Activated CD8-positive, alpha-beta memory T cell treated with anti-CD3 and anti-CD28 coated beads, Interleukin-2, amount 10 ng/mL, durations not matched to agents 7 days and 5 days (primary cell): Measurements from ENCODE around the gene DCLK1. TPM values are rescaled to one million over a fixed set of nuclear protein-coding genes. Genes with fewer than 3 reads are reported as not detected.

Source experiments
- ATAC-seq: fragments of 150-1000 bp; cut with Tn5 transposase; one replicate; pipeline ENCODE4 v1.10.0; 2021; ENCODE audit warnings: moderate library complexity
- CTCF ChIA-PET: fragments of 350-600 bp; sonication (Branson Sonifier 250); formaldehyde crosslinking; loops from one replicate; lab custom pipeline; 2021; ENCODE audit warnings: antibody characterized with exemption; lab: Charles Lee
- DNase-seq: peaks from one replicate; pipeline ENCODE4 v3.0.0-alpha.2; 2020
- H3K27ac Mint-ChIP-seq: one replicate; pipeline ENCODE4 v1.8.0; 2021; ENCODE audit warnings: mild to moderate bottlenecking, mixed read lengths
- H3K27me3 Mint-ChIP-seq: one replicate; pipeline ENCODE4 v1.8.0; 2021; ENCODE audit warnings: mixed read lengths
- H3K36me3 Mint-ChIP-seq: one replicate; pipeline ENCODE4 v1.8.0; 2021; ENCODE audit warnings: mild to moderate bottlenecking, mixed read lengths
- H3K4me1 Mint-ChIP-seq: one replicate; pipeline ENCODE4 v1.8.0; 2021; ENCODE audit warnings: mixed read lengths
- H3K4me3 Mint-ChIP-seq: one replicate; pipeline ENCODE4 v1.8.0; 2021; ENCODE audit warnings: mild to moderate bottlenecking, moderate library complexity, mixed read lengths
- H3K9me3 Mint-ChIP-seq: one replicate; pipeline ENCODE4 v1.8.0; 2022; ENCODE audit warnings: low read depth, mixed read lengths
- total RNA-seq, 2 experiments: library from RNA; stranded (reverse); gene quantifications; one replicate each; pipeline ENCODE4 v1.2.3, GENCODE V29; 2021

DCLK1 gene
- total RNA-seq, 2 experiments from 2014 or later = not detected

DNA sequence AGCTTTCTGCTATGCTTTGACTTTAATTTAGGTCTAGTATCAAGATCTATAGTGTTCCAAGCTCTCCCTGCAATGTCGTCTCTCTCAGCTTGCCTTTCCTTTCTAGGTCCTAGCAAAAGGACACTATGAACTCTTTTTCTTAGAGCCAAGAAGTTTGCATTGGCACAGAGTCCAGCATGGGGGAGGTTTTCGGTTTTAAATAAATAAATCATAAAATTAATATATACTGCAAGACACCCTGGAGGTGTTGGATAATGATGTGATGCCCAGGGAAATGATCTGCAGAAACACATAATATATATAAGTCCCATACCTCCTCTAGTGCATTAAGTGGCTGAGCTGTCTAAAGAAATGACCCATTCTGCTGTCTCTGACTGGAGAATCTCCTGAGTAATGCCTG is 338.3 kb downstream of the DCLK1 start:
- no peaks in the 10 kb centered on the region for H3K4me1 Mint-ChIP-seq
- ATAC-seq (no peak), DNase-seq (no peak)
- no peaks in the 10 kb centered on the region for H3K27me3 Mint-ChIP-seq
- CTCF ChIA-PET = no interaction called here
- H3K27ac Mint-ChIP-seq = no peak overlapping the region
- H3K4me3 Mint-ChIP-seq = no peak overlapping the region
- H3K9me3 Mint-ChIP-seq = no peaks in the 10 kb centered on the region
- no peaks in the 10 kb centered on the region for H3K36me3 Mint-ChIP-seq

DNA sequence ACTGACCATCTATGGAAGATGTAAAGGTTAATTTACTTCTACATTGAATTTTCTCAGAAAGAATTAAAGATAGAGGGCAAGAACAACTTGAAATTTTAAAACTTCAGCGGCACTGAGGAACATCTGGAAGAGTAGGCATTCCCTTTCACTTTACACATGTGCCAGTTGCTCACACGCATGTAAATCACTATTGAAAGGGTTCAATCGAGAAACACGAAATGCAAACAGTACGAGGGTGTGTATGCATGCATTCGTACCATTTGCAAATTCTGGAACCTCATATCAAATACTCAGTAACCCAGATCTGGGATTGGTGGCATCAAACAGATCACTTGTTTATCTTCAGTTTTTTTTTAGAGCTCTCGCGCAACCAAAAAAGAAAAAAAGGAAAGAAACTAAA is 339.2 kb downstream of the DCLK1 start:
- Mint-ChIP-seq H3K27me3 (no peaks in the 10 kb centered on the region), H3K4me1 (no peaks in the 10 kb centered on the region), H3K9me3 (no peaks in the 10 kb centered on the region), H3K4me3 (no peak overlapping the region), H3K27ac (no peak overlapping the region), H3K36me3 (no peaks in the 10 kb centered on the region)
- DNase-seq (no peak), ATAC-seq (no peak)
- CTCF ChIA-PET = no interaction called here

DNA sequence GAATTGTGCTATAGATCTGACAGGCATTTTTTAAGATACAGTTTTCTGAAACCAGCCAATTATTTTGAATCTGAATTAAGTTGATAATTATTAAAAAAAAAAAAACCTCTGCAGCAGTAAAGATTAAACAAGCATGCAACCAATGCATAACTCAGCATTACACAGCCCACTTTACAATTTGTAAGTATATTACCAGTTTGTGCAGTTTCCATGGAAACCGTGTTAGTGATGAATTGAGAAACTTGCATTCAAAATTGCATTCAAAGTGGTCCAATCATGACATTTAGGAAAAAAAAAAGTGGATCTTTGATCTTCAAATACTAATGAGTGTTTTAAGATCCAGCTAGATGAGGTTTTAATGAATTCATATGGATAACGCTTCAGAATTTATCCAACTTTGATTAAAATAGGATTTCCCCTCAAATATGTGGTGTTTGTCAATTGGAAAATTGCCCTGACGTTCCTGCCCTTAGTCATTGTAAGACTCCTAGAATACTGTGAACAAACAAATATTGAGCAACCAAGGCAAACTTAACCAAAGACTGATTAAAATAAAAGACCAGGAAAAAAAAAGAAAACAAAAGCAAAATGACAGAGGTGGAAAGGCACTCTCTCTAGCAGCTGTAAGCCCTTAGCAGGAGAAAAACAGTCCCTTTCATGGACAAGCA is 339.9 kb downstream of the DCLK1 start:
- CTCF ChIA-PET = no interaction called here
- no peaks in the 10 kb centered on the region for H3K36me3 Mint-ChIP-seq
- ATAC-seq (no peak), DNase-seq (no peak)
- H3K27ac Mint-ChIP-seq = no peak overlapping the region
- no peaks in the 10 kb centered on the region for H3K27me3 Mint-ChIP-seq
- H3K9me3 Mint-ChIP-seq = no peaks in the 10 kb centered on the region
- H3K4me3 Mint-ChIP-seq = no peak overlapping the region
- no peaks in the 10 kb centered on the region for H3K4me1 Mint-ChIP-seq

DNA sequence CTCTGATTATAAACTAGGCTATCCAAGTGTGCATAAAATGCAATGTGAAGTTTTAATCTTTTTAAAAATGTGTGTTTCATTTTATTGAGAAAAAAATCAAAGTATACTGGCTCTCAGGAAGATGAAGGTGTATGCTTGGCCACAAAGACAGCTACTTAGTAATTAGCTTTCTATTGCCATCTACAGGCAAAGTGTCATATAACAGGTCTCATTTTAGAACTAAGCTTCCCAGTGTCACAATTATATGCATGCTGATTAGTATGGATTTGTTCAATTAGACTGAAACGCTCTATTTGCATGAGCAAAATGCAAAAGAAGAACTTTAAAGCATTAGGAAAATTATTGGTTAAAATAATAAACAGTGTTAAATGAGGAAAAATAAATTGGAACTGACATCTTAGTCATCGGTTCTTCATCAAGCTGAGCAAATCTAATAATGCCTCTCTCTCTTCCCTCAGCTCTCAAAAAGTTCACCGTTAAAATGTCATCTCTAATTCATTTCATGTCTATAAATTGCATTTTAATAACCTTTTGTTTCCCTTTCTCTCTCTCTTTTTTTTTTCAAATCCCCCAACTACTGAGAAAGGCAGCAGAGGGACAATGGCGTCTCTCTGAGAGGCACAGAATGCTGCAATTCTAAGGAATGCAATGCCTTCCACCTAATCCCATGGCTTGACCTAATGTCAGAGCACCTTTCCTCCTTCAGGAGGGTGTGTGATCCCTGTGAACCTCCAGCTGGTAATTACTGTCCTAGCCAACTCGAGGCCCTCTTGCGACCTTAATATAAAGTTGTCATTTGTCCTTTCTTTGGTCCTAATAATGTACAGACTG is 341.6 kb downstream of the DCLK1 start:
- Mint-ChIP-seq H3K4me1 (no peaks in the 10 kb centered on the region), H3K27ac (no peak overlapping the region), H3K9me3 (no peaks in the 10 kb centered on the region), H3K36me3 (no peaks in the 10 kb centered on the region), H3K27me3 (no peaks in the 10 kb centered on the region), H3K4me3 (no peak overlapping the region)
- ATAC-seq (no peak), DNase-seq (no peak)
- CTCF ChIA-PET = interaction anchor here (0.5 to 1.2 kb wide), 3 partner anchors 9 to 15 kb away, joined by 3 read pairs; no protein-coding TSS in a partner anchor

DNA sequence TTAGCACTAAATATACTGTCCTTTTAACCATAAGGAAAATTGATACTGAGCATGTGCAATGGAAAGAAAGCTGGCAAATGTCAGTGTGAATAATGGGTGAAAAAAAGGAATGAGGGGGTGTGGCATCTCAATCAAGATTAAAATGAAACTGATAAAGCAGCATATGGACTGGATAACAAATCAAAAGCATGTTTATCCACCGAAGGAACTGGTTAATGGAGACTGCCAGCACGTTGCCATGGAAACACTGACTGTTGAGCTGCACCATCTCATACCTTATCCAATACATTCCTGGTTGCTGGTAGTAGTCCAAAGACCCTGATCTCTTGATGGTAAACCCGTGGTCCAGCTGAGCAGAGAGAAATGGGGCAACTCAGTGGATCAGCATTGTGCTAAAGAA is 343.2 kb downstream of the DCLK1 start:
- H3K4me1 Mint-ChIP-seq = no peaks in the 10 kb centered on the region
- H3K36me3 Mint-ChIP-seq = no peaks in the 10 kb centered on the region
- H3K27me3 Mint-ChIP-seq = no peaks in the 10 kb centered on the region
- no peak overlapping the region for H3K27ac Mint-ChIP-seq
- DNase-seq = no peak
- H3K4me3 Mint-ChIP-seq = no peak overlapping the region
- no peak for ATAC-seq
- no peaks in the 10 kb centered on the region for H3K9me3 Mint-ChIP-seq
- CTCF ChIA-PET = no interaction called here

DNA sequence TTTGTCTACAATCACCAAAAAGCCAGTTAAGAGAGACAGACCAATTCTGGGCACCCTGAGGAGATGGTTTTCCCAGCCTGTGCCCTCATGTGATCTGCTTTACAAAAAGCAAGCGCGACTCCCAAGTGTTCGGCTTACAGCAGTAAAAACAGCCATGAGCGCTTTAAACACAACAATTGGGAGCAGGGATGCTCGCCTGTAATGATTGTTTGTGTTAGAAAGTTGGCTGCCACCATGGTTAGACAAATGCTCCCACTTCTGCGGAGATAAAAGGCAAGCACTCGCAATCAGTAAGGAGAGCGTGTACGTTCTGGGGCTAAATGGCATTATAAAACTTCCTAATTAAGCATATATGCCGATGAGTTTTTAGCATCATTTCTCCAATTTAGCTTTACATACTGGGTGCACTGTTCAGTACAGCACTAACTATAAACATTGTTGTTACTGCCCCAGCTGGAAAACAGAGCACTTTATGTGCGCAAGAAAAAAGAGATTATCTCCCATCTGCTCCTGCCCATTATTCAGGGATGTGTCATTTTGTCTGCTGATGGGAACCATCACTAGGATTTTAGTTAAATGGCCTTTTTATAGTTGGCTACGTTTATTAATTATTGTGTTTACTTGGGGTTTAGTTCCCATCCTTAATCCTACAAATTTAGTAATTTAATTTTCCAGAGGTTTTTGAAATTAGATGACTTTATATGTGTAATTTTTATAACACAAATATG is 345.4 kb downstream of the DCLK1 start:
- CTCF ChIA-PET = no interaction called here
- ATAC-seq (no peak), DNase-seq (no peak)
- H3K27me3 Mint-ChIP-seq = no peaks in the 10 kb centered on the region
- H3K36me3 Mint-ChIP-seq = no peaks in the 10 kb centered on the region
- no peak overlapping the region for H3K27ac Mint-ChIP-seq
- no peaks in the 10 kb centered on the region for H3K9me3 Mint-ChIP-seq
- H3K4me3 Mint-ChIP-seq = no peak overlapping the region
- H3K4me1 Mint-ChIP-seq = no peaks in the 10 kb centered on the region

DNA sequence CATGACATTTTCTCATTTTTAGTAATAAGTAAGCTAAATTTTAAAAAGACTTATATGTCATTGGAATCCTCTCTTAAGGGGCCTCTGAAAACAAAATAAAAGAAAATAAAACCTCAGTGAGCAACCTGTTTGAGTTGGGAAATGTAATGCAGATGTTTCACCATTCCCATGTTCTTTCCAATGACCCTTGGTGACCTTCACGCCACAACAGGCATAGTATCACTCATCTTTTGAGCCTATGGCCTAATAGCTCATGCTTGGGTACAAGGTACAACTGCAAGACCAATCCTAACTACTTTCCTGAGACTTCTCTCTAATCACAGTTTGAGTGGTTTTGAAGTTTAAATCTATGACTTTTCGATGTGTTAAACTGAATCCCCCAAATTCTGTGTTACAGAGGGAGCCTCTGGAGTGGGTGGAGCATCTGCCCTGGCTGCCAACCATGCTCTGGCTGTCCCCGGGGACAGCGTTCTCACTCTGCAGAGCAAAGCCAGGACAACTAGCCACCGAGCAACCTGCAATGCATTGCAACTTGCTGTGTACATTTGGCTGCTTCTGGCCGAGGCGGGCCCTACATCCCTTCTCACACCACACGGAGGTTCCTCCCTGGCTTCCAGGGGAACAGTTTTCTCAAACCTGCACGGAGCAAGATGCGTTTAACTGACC is 346.8 kb downstream of the DCLK1 start:
- H3K4me1 Mint-ChIP-seq = no peaks in the 10 kb centered on the region
- no peak overlapping the region for H3K4me3 Mint-ChIP-seq
- H3K27ac Mint-ChIP-seq = no peak overlapping the region
- no peak for DNase-seq
- no peak for ATAC-seq
- no peaks in the 10 kb centered on the region for H3K27me3 Mint-ChIP-seq
- H3K9me3 Mint-ChIP-seq = no peaks in the 10 kb centered on the region
- CTCF ChIA-PET = no interaction called here
- no peaks in the 10 kb centered on the region for H3K36me3 Mint-ChIP-seq

DNA sequence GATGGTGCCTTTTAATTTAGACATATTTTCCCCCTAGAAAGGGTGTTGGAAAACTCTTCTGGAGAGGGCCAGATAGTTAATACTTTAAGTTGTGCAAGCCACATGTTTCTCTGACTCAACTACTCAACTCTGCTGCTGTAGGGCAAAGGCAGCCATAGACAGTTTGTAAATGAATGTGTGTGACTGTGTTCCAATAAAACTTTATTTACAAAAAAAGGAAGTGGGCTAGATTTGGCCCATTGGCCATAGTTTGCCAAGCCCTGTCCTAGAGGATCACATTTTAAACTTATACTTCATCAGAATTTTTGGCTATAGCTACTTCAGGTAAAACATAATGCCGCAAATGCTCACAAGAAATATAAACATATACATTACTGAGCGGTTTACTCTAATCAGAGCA is 348.4 kb downstream of the DCLK1 start:
- Mint-ChIP-seq H3K36me3 (no peaks in the 10 kb centered on the region), H3K4me3 (no peak overlapping the region), H3K9me3 (no peaks in the 10 kb centered on the region), H3K4me1 (no peaks in the 10 kb centered on the region), H3K27ac (no peak overlapping the region), H3K27me3 (no peaks in the 10 kb centered on the region)
- CTCF ChIA-PET = no interaction called here
- ATAC-seq = no peak
- no peak for DNase-seq

DNA sequence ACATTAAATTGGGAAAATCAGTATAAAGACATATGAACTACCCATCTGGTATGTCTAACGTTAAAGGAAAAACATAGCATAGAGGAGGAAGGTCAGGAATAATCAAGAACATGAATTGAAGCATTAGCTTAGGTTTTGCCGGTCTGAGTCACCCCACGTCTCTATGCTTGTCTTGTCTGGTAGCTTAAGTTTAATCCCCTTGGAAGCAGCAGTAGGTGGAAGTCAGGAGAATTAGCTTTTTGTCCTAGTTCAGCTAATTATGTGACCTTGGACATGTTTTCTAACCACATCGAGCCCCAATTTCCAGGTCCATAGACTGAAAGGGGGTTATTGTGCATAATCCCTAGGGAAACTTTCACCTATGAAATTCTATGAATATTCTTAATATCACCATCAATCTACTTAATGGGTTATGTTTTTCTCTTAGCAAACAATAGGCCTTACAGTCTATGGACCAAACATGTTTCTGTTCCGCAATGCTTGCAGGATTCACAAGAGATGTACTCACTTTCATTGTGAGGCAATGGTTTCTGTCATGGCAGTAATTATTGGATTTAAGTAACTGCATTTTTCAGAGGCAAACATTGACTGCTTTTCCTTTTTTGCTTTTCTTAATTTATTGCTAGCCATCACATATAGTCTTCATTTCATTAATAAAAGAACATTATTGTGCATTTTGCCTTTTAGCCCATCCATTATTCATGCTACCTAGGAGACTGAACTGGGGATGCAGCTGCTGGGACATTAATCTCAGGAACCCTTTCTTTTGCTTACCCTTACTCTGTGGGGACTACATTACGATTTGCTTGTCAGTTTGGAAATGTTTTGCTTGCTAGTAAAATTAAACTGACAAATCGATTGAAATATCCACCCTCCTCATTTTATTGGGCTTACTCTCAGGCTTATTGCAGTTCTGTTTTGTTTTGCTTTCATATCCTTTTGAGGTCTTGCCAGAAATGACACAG is 349.9 kb downstream of the DCLK1 start:
- Mint-ChIP-seq H3K4me3 (no peak overlapping the region), H3K9me3 (no peaks in the 10 kb centered on the region), H3K27me3 (no peaks in the 10 kb centered on the region), H3K4me1 (no peaks in the 10 kb centered on the region), H3K27ac (no peak overlapping the region), H3K36me3 (no peaks in the 10 kb centered on the region)
- CTCF ChIA-PET = interaction anchor here (1.5 kb wide), 1 partner anchor 8 kb away, joined by 3 read pairs; no protein-coding TSS in a partner anchor
- DNase-seq (no peak), ATAC-seq (no peak)

DNA sequence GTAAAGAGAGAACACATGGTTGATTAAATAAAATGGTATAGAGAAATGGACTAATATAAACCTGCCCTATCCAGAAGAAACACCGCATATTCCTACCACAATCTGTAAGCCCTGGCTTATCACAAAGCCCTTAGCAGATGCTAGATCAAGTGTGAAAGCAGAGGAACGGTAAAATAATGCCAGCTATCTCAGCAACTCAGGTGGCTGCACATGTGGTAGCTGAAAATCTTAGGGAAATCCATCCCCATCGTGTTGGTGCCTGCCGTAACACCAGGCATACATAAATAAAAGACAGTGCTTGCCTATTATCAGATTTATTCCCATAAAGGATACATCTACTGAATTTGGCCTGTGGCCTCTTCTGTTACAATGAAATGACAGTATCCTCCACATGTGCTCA is 350.6 kb downstream of the DCLK1 start:
- no peaks in the 10 kb centered on the region for H3K27me3 Mint-ChIP-seq
- H3K4me3 Mint-ChIP-seq = no peak overlapping the region
- H3K4me1 Mint-ChIP-seq = no peaks in the 10 kb centered on the region
- CTCF ChIA-PET = interaction anchor here (1.5 kb wide), 1 partner anchor 9 kb away, joined by 3 read pairs; no protein-coding TSS in a partner anchor
- DNase-seq = no peak
- no peak for ATAC-seq
- no peaks in the 10 kb centered on the region for H3K36me3 Mint-ChIP-seq
- no peaks in the 10 kb centered on the region for H3K9me3 Mint-ChIP-seq
- H3K27ac Mint-ChIP-seq = no peak overlapping the region

DNA sequence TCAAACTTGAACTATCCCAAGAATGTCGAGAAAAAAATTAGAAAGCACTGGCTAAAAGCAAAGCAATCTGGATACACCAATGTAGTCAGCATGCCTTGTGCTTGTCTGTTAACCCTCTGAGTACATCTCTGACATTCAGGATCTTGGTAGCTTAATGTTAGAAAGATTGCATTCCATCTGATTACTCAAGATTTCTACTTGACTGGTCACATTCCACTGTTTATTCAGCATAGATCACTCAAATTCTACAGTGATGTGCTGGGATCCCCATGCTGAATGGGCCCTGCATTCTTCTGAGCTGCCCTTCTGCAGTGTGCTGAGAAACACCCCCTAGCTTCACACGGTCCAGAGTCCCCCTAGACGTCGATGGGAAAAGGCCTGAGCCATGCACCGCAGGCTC is 359.3 kb downstream of the DCLK1 start:
- CTCF ChIA-PET = no interaction called here
- no peak for DNase-seq
- H3K9me3 Mint-ChIP-seq = peaks cover 2% of the 10 kb centered on the region
- H3K4me3 Mint-ChIP-seq = no peak overlapping the region
- ATAC-seq = no peak
- no peak overlapping the region for H3K27ac Mint-ChIP-seq
- H3K27me3 Mint-ChIP-seq = no peaks in the 10 kb centered on the region
- no peaks in the 10 kb centered on the region for H3K4me1 Mint-ChIP-seq
- no peaks in the 10 kb centered on the region for H3K36me3 Mint-ChIP-seq

DNA sequence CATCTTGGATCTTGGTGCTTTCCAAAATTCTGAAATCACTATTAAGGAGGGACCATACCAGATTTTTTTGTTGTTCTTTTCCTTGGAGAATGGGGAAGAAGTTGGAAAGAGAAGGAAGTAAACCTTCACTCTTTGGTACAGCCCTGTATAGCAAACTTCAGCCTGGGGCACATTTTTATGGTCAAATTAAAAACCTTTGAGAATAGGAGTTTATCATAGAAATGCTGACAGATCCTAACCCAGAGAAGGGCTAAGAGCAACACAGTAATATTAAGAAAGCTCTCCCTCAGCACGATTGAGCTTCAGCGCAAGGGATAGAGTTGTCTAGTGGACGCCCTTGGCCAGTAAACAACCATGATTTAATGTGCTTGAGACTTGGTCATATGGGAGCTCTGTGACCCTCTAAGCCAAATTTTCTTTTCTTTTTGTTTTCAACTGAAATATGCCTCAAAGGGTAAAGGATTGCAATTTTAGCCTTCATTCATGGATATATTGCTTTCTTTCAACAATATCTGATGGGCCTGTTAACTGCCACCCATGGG is 360.4 kb downstream of the DCLK1 start:
- Mint-ChIP-seq H3K4me3 (no peak overlapping the region), H3K9me3 (peaks cover 6% of the 10 kb centered on the region), H3K27me3 (no peaks in the 10 kb centered on the region), H3K36me3 (no peaks in the 10 kb centered on the region), H3K27ac (no peak overlapping the region), H3K4me1 (no peaks in the 10 kb centered on the region)
- DNase-seq (no peak), ATAC-seq (no peak)
- CTCF ChIA-PET = no interaction called here
